Measurements from ENCODE around the gene MAGI2.

MAGI2 gene

GRCh38 chr7:79361214-79361613, 92.3 kb downstream of the MAGI2 start:
- DNase-seq = no peak

- no peak for DNase-seq
These were observed 93.6 kb downstream of the MAGI2 start for GRCh38 chr7:79359827-79360226.

- DNase-seq = no peak
These were observed 96.4 kb downstream of the MAGI2 start for GRCh38 chr7:79357101-79357500.

- no peak for DNase-seq
These were observed 99.6 kb downstream of the MAGI2 start for GRCh38 chr7:79353720-79354468.

- DNase-seq = no peak
These were observed 101.1 kb downstream of the MAGI2 start for GRCh38 chr7:79352323-79352722.

GRCh38 chr7:79347351-79347750, 106.1 kb downstream of the MAGI2 start:
- no peak for DNase-seq

- no peak for DNase-seq
These were observed 111.6 kb downstream of the MAGI2 start for GRCh38 chr7:79341902-79342301.

- DNase-seq = no peak
These were observed 113.3 kb downstream of the MAGI2 start for GRCh38 chr7:79340212-79340611.

GRCh38 chr7:79339208-79339925, 114.1 kb downstream of the MAGI2 start:
- DNase-seq = no peak

GRCh38 chr7:79337717-79338116, 115.8 kb downstream of the MAGI2 start:
- DNase-seq = no peak

- DNase-seq = no peak
These were observed 118.6 kb downstream of the MAGI2 start for GRCh38 chr7:79334841-79335240.

GRCh38 chr7:79334334-79334733, 119.1 kb downstream of the MAGI2 start:
- DNase-seq = no peak

- DNase-seq = no peak
These were observed 121.4 kb downstream of the MAGI2 start for GRCh38 chr7:79332091-79332490.

- no peak for DNase-seq
These were observed 124.0 kb downstream of the MAGI2 start for GRCh38 chr7:79329464-79329863.

GRCh38 chr7:79320741-79321473, 132.6 kb downstream of the MAGI2 start:
- DNase-seq = no peak

- DNase-seq = peak; percentile 1
These were observed 134.1 kb downstream of the MAGI2 start for GRCh38 chr7:79319369-79319768.

GRCh38 chr7:79317728-79318127, 135.7 kb downstream of the MAGI2 start:
- no peak for DNase-seq

- no peak for DNase-seq
These were observed 141.4 kb downstream of the MAGI2 start for GRCh38 chr7:79312022-79312421.

- no peak for DNase-seq
These were observed 145.3 kb downstream of the MAGI2 start for GRCh38 chr7:79308192-79308591.

- no peak for DNase-seq
These were observed 146.1 kb downstream of the MAGI2 start for GRCh38 chr7:79307376-79307775.

GRCh38 chr7:79304711-79305110, 148.8 kb downstream of the MAGI2 start:
- no peak for DNase-seq

- DNase-seq = no peak
These were observed 151.2 kb downstream of the MAGI2 start for GRCh38 chr7:79302293-79302692.

GRCh38 chr7:79301419-79301818, 152.0 kb downstream of the MAGI2 start:
- no peak for DNase-seq

- no peak for DNase-seq
These were observed 152.9 kb downstream of the MAGI2 start for GRCh38 chr7:79300573-79300972.

Data from inflammatory macrophage treated with lipopolysaccharide for 4 hours (primary cell).